SW 1271 (cell line): ENCODE results near the gene C2orf49.

Experiments
- DNase-seq, 2 experiments: peaks; one replicate each; lab custom pipeline; 2025; lab: John Stamatoyannopoulos, UW

Gene C2orf49

DNA sequence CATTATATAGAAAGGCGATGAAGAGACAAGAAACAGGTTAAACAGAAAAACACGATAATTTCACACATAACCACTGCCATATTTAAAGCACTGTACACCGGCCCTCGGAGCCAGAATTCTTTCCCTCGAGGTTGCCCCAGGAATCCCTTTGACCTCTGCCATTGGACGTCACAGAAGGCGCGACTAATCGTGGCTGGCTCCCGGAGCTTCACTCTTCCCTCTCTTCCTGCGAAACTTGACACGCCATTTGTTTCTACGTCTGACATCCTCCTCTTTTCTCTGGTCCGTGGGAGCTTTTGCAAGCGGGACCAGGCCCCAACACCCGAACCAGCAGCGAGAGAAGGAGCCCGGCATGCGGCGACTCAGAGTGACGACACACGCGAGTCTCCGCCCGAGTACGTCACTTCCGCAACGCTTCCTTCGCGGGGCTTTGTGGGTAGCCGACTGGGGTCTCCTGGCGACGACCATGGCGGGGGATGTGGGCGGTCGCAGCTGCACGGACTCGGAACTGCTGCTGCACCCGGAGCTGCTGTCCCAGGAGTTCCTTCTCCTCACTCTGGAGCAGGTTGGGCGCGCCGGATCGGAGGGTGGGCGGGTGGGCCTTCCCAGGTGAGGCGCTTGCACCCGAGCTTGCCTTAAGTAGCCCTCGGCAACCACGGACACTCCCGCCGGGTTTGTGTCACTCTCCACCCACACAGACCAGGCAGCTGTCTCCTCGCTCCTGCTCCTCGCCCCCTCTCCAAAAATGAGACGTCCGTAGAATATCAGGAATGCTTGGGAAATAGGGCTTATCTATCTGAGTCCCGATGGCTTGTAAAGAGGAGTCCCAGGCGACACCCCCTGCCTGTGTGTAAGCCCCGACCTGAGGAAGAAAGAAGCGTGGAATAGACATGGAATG lies at the start of gene C2orf49:
Gene C2orf49 (plus strand): TSS at position 419 of the 898 bp plus-strand sequence. CDS start 48 bp downstream, at position 467.
- peak; percentile 78 to 94 for DNase-seq

DNA sequence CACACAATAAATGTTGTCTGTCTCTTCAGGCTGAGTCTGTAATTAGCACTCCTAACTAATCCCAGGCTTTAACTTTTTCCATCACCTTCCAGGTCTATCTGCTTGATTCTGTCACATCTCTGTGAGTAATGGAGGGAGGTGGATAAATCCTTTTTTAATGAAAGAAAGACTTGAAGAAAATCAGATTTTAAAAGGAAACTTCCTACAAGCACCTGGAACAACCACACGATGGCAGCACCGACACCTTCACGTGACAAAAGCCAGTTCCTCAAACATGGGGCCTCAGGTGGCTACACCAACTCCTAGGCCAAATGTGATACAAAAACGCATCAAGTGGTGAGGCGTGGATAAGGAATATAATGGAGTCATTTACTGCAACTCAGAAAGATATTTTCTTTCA lies 49.6 kb upstream of the C2orf49 start:
- DNase-seq: peak in 1 of 2 experiments; percentile 55

DNA sequence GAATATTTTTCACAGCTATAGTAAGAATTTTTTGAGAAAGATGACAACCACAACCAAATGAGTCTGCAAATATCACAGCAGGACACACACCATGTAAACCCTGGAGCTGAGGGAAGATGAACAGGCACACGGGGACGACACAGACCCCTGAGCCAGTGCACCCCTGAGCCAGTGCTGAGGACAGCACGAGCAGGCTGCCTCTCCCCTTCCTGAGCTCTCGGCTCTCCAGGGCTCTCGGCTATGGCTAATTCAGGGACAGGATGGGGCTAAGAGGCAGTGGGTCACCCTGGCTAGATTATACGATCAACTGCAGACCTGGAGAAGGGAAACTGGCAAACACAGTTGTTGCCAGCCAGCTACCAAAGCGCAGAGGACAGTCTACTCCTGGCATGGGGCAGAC lies 49.2 kb upstream of the C2orf49 start:
- DNase-seq: no peak

DNA sequence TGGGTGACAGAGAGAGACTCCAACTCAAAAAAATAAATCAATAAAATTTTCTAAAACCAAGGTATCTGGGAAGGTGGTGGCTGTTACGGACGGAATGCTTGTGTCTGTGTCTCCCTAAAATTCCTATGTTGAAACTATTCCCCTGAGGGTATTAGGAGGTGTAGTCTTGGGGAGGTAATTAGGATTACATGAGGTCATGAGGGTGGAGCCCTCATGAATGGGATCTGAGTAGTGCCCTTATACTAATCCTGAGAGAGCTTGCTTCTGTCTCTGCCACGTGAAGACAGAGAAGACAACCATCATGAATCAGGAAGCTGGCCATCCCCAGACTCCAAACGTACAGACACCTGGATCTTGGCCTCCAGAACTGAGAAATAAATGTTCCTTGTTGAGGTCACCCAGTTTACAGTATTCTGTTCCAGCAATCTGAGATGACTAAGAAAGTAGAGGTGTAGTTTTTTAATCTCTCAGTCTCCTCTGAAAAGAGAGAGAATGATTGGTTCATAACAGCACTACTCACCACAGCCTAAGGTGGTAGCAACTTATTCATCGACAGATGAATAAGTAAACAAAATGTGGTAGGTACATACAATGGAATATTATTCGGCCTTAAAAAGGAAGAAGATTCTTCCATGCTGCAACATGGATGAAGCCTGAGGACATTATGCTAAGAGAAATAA lies 46.2 kb upstream of the C2orf49 start:
- no peak for DNase-seq

DNA sequence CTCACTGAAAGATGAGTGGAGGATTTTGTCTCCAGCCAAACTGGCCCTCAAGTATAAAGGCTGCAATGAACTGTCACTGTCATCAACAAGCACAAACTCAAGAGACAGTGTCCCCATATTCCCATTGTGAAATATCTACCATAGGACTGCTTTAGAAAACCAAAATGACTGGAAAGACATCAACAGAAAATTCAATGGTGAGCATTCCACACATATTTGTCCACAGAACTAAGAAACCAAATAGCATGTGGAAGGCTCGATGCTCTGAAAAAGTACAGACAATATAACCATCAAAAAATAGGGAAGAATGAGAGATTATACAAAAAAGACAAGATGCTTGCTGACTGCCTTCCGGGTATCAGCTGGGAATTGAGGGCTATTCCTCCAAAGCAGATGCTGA lies 45.4 kb upstream of the C2orf49 start:
- DNase-seq: no peak

DNA sequence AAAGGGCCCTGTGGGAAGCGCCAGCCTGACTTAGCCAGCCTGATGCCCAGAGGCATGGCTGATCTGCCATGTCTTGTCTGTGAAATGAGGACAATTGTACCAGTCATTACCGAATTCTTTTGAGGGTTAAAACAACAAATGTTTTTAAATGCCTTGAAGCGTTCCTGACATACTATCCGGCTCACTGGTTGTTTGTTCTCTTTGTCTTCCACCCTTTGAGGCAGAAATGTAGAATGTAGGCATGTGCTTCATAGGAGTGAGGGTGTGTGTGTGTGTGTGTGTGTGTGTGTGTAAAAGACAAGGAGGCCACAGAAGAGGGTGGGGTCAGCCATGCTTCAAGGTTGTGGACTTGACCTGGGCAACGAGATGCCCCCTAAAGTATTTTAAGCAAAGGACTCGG lies 43.3 kb upstream of the C2orf49 start:
- DNase-seq: no peak

DNA sequence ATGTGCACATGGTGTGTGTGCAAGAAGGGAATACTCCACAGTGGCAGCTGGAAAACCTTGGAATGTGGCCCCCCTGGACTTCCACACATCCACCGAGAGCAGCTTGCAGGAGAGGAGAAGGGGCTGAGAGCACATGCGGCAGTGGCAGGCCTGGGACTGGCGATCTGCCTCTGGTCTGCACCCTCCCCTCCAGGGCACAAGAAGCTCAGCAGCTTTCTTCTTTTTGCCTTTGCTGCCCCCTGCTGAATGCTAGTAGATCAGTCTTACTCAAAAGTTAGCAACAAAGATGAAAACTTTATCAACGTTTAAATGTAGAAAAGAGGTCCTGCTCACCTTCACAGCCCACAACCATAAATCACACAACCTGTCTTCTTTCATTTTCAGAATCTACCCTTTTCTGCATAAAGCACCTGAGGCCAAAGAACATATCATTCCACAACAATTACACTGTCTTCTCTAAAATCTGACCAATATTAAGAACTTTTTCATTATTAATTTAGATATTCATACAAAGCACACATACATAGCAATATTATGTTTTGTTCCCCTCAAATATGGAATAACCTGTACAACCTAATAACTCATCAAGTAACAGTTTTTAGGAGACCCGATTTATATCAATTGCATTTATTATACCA lies 42.4 kb upstream of the C2orf49 start:
- DNase-seq: peak; percentile 31 to 58

DNA sequence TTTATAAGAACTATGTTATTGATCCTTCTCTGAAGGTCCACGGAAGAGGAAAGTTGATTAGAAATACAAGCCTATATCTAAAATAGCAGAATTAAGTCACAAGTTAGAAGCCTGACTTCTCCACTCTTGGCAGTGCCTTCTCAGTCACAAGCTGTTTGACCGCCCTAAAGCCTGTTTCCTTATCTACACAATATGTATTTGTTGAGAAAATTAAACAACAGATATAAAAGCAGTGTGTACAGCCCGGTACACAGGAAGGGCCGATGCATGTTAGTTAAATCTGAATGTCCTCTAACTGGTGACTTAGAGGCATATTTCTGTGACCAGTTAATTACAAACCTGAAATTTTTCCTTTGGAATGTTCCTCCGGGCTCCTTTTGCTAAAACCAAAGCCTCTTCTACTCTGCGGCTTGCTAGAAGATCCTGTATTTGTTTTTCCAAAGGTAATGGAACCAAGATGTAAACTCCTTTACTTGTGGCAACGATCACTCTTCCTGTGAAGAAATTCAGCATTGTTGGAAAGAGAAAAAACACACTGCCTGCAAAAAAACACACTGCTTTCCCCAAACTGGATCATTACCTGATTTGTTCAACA lies 41.2 kb upstream of the C2orf49 start:
- DNase-seq: no peak

DNA sequence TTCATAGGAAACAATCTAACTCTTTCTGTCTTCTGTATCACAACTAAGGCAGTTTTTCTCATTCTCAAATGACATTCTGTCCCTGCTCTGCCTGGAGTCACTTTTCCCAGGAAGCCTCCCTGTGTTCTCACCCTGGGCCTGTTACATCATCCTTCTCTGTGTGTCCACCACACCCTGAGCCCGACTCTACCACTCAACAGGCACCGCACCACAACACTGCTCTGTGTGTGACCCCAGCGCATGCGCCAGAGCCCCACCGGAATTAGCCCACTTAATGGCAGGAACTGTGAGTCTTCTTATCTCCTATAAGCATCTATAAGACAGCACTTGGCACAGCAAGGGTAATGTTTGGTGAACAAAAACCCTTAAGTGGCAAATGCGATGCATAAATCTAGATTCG lies 40.1 kb upstream of the C2orf49 start:
- no peak for DNase-seq

DNA sequence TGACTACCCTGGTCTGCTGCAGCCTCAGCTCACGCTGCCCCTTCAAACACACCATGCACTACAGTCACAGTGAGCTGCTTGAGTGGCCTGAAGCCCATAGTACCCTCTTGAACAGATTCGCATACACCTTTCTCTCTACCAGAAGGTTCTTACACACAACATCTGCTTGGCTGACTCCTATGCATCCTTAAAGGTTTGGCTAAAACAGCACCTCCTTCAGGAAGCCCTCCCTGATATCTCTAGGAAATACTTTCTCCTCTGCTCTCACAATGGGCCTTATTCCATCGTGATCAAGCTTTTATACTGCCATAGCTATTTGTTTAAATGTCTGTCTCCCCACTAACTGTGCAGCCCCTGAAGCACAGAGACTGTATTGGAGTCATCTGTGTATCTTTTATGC lies 39.3 kb upstream of the C2orf49 start:
- DNase-seq: no peak

DNA sequence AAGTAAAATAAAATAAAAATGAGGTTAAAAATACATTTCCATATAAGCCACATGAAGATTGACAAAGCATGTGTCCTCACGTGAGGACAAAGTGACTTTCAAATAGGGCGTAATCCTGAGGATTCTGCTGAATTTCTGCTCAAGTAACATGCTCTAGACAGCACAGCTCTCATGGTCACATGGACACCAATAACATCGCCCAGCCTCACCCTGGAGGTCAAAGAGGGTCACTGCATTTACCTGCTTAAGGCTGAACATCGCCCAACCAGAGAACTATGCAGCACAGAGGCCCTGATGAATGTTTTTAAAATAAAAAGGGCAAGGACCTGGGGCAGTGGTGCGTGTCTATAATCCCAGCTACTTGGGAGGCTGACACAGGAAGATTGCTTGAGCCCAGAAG lies 38.0 kb upstream of the C2orf49 start:
- DNase-seq: no peak

DNA sequence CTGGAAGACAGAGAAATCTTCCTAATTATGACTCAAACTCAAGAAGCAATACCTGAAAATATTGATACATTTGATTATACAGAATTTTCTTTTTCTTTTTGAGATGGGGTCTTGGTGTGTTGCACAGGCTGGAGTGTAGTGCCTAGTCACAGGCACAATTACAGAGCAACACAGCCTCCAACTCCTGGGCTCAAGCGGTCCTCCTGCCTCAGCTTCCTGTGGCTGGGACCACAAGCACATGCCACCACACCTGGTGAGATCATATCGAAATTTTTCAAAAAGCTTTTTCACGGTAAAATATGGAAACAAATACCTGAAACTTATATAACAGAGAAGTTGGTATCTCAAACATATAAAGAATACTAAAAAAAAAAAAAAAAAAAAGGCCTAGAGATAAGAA lies 35.7 kb upstream of the C2orf49 start:
- DNase-seq: no peak

DNA sequence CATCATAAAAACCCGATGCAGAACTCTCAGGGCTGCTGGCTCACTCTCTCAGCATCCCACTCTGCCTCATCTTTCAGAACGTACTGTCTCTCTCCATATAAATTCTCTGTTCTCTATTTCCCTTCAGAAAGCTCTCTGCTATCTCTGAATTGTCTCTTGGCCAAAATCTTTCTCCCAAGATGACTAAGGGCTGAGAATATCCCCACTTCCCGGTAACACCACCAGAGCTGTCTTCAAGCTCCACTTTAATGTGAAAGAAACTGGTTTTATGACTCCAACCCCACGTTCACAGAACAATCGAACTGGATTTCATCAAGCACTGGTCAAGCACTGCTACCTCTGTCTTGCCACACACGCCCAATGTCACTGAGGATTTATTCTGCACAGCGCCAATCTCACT lies 30.2 kb upstream of the C2orf49 start:
- no peak for DNase-seq

DNA sequence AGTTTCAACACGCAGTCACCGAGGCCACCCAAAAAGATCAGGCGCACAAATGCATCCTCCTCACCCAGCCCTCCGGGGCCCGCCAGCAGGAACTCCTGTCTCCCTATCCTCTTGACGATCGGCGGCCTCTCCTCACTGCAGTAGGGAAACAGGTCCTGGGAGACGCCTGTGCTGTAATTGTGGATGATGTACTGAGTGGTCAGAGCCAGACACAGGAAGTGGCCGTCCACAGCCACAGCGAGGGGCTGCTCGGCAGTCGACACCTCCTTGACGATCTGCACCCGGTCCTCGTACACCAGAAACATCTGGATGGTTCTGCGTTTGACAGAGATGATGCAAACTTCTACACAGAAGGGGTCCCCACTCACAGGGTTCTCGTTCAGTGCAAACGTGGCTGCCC lies 29.8 kb upstream of the C2orf49 start:
- no peak for DNase-seq

DNA sequence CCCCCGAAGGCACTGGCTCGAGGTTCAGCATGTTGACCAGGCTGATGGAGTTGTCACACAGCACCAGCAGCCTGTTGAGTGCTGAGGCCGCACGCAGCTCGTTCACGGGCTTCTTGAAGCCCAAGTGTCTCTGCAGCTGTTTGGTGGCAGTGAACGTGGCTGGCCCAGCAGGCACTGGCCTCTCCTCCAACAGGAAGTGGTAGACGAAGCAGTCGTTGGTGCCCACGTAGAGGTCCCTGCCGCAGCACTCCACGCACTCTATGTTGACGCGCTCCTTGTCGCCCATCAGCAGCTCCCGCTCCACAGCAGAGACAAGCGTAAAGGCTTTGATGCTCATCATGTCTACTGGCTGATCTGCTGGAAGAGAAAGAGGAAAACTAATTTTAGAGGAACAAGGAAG lies 29.4 kb upstream of the C2orf49 start:
- DNase-seq: no peak

DNA sequence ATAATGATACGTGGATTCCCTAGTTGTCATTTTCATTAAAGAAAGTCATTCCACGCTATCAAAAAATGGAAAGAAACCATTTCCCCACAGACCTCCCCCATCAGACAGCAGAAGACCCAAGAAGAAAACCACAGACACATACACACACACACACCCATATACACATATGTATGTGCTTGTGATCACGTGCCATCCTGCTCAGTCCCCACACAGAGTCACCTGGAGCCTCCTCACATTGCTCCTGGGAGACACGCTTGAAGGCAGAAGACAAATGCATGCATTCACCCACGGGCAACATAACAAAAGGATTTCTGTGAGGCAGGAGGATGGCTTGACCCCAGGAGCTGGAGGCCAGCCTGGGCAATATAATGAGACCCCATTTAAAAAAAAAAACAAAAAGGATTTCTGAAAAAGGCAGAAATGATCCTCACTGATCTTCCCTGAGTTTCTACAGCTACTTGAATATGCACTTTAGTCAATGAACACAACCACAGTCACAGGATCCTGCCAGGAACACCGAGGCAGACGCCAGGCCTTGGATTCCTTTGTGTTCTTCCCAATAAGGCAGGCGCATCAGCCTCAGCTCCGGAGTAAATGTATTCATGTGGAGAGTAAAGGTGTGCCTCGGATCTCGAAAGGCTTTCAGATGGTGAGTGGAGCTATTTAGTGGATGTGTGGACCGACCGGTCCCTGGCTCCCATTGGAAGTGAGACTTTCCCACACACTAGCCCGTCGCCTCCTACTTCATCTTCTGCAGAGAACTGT lies 28.8 kb upstream of the C2orf49 start:
- no peak for DNase-seq

DNA sequence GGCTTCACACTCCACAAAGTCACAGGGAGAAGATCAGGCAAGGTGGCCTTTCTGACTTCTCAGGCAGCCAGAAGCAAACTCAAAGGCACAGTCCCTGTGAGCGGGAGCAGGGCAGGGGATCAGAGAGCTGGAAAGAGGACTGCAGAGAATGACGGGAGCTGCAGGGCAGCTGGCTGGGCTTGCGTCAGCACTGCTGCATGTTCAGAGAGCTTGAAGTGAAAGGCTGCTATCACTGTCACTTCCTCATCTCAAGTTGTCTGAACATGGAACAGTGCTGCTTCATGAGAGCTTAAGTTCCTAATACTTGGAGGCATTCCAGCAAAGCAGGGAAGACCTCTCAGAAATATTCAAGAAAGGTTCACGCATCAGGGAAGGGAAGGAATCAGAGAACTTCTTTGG lies 28.2 kb upstream of the C2orf49 start:
- no peak for DNase-seq

DNA sequence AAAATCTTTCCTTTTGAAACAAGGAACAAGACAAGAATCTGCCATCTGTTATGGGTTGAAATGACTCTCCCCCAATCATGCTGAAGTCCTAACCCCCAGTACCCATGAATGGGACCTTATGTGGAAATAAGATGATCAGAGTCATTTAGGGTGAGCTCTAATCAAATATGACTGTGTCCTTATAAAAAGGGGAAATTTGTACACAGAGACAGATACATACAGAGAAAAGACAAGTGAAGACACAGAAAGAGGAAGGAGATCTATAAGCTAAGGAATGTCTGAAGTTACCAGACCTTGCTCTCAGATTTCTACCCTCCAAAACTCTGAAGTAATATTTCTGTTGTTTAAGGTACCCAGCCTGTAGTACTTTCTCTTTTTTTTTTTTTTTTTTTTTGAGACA lies 23.5 kb upstream of the C2orf49 start:
- no peak for DNase-seq

DNA sequence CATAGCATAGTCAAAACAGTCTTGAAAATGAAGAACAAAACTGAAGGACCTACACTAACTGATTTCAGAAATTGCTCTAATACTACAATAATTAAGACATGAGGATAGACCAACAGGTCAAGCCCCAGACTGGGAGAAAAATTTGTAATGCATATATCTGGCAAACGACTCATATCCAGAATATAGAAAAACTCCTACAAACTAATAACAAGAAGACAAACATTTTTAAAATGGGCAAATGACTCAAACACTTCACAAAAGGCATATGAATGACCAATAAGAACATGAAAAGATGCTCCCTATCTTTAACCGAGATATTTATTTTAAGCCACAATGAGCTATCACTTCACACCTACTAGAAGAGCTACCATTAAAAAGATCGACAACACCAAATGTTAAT lies 22.0 kb upstream of the C2orf49 start:
- no peak for DNase-seq

DNA sequence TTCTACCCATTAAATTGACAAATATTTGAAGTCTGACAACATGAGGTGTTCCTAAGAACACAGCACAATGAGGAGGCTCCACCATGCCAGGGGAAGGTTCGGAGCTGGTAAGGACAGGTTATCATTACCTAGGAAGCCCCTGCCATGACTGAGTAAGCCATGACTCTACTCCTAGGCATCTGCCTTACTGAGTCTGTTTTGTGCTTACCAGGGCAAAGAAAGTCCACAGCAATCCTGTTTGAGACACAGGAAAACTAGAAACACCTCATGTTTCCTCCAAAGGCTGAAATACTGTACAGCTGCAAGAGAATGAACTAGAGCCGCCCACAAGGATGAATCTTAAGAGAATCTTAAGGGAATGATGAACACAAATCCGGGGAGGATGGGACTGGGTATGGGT lies 19.4 kb upstream of the C2orf49 start:
- no peak for DNase-seq

DNA sequence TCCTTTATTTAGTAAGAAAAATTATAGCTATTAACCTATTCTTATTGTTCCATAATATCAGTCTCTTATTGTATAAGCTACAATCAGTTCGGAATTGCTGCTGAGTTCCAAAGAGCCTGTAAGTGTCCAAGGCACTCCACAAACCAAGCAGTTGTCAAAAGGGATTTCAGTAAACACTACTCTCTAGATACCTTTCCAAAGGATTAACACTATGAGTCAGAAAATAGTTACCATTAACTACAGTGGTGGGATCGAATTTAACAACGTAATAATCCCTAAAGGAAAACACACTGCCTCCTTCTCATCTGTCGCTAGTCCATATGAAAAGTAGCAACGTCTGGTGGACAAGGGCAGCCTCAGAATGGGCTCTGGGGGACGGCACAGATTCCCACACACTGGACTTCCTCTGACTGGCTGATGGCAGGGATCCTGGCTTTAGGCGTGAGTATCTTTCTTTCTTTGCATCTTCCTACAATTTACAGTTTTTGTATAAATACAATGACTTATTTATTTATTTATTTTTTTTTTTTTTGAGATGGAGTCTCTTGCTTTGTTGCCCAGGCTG lies 16.6 kb upstream of the C2orf49 start:
- no peak for DNase-seq
